ENCODE results near the gene CHD6.

DNA sequence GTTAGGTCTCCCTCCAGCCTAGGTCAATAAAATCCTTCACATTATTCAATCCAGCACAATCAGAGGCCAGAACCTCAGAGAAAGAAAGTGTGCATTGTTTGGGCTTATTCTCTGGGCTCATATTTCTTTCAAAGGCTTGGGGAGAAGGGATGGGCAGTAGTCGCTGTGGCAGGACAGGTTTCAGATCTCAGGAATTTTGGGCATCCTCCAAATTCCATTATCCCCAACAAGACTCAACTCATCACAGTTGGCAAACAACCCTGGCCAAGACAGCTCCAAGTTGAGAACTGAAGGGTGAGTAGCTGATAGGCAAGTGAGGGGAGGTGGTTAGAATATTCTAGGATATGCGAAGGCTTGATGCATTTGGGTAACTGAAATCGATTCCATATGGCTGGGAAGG, 27.2 kb upstream of the CHD6 start:
- TF ChIP-seq, protein P1, sequence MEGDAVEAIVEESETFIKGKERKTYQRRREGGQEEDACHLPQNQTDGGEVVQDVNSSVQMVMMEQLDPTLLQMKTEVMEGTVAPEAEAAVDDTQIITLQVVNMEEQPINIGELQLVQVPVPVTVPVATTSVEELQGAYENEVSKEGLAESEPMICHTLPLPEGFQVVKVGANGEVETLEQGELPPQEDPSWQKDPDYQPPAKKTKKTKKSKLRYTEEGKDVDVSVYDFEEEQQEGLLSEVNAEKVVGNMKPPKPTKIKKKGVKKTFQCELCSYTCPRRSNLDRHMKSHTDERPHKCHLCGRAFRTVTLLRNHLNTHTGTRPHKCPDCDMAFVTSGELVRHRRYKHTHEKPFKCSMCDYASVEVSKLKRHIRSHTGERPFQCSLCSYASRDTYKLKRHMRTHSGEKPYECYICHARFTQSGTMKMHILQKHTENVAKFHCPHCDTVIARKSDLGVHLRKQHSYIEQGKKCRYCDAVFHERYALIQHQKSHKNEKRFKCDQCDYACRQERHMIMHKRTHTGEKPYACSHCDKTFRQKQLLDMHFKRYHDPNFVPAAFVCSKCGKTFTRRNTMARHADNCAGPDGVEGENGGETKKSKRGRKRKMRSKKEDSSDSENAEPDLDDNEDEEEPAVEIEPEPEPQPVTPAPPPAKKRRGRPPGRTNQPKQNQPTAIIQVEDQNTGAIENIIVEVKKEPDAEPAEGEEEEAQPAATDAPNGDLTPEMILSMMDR (conservative IDR thresholded peaks at IDR 0.05), result no peak
- no peak for TF ChIP-seq ZFX (IDR thresholded peaks at IDR 0.05)

Measured in C4-2B (cell line).